ENCODE measurements around the gene ATAD3B.
"Not testable (repeated sequence)": the region's sequence is repeated elsewhere in the genome, so short reads cannot be mapped to it uniquely, and the experiment has no call there.

GRCh38 chr1:1524750-1525383, 53.3 kb downstream of the ATAD3B start:
- TF ChIP-seq CTCF (IDR thresholded peaks at IDR 0.05; ENCODE audit: low read length); EZH2 (IDR thresholded peaks at IDR 0.05; ENCODE audit: borderline replicate concordance, low read length): not testable (repeated sequence)

All from OCI-LY1 (cell line).